H9 (cell line): ENCODE results near the gene NBL1. TPM values are rescaled to one million over a fixed set of nuclear protein-coding genes. Genes with fewer than 3 reads are reported as not detected.

Source experiments
- DNase-seq: peaks from one replicate; pipeline ENCODE4 v3.0.0-alpha.2; 2017
- H2AFZ ChIP-seq: one replicate; pipeline ENCODE4 v1.6.1; 2013; ENCODE audit warnings: mild to moderate bottlenecking, low read length, control low read depth, moderate library complexity
- H2AK5ac ChIP-seq: 2 replicates; pipeline ENCODE4 v1.6.1; 2013; ENCODE audit warnings: low read length, control low read depth, mixed read lengths; ENCODE audit not compliant: insufficient read length
- H2BK120ac ChIP-seq: one replicate; pipeline ENCODE4 v1.6.1; 2013; ENCODE audit warnings: low read depth, mild to moderate bottlenecking, low read length, control low read depth, inconsistent platforms; ENCODE audit not compliant: poor library complexity, severe bottlenecking
- H2BK12ac ChIP-seq: 2 replicates; pipeline ENCODE4 v1.6.1; 2013; ENCODE audit warnings: low read length, control low read depth, mixed read lengths, low read depth; ENCODE audit not compliant: insufficient read length
- H2BK15ac ChIP-seq: 2 replicates; pipeline ENCODE4 v1.6.1; 2013; ENCODE audit warnings: low read depth, low read length, control low read depth
- H2BK20ac ChIP-seq: one replicate; pipeline ENCODE4 v1.6.1; 2013; ENCODE audit warnings: low read depth, mild to moderate bottlenecking, low read length, control low read depth, inconsistent platforms; ENCODE audit not compliant: poor library complexity, severe bottlenecking
- H2BK5ac ChIP-seq: 2 replicates; pipeline ENCODE4 v1.6.1; 2013; ENCODE audit warnings: low read length, control low read depth, mixed read lengths; ENCODE audit not compliant: insufficient read length
- H3K14ac ChIP-seq: 2 replicates; pipeline ENCODE4 v1.6.1; 2013; ENCODE audit warnings: low read length, control low read depth; ENCODE audit not compliant: insufficient read depth
- H3K18ac ChIP-seq: 2 replicates; pipeline ENCODE4 v1.6.1; 2013; ENCODE audit warnings: low read depth, mild to moderate bottlenecking, mixed read lengths, low read length, control low read depth; ENCODE audit not compliant: insufficient read length
- H3K23ac ChIP-seq: 2 replicates; pipeline ENCODE4 v1.6.1; 2013; ENCODE audit warnings: low read length, control low read depth, mixed read lengths, low read depth; ENCODE audit not compliant: insufficient read length
- H3K23me2 ChIP-seq: 2 replicates; pipeline ENCODE4 v1.6.1; 2013; ENCODE audit warnings: low read depth, mild to moderate bottlenecking, mixed read lengths, low read length, control low read depth; ENCODE audit not compliant: insufficient read length, poor library complexity, severe bottlenecking
- H3K27ac ChIP-seq: 2 replicates; pipeline ENCODE4 v1.5.1; 2013; ENCODE audit warnings: low read length, control low read depth, mixed read lengths, low read depth; ENCODE audit not compliant: insufficient read length
- H3K27me3 ChIP-seq: 2 replicates; pipeline ENCODE4 v1.6.1; 2013; ENCODE audit warnings: low read length, control low read depth, inconsistent platforms; ENCODE audit not compliant: insufficient read depth
- H3K4ac ChIP-seq: 2 replicates; pipeline ENCODE4 v1.6.1; 2013; ENCODE audit warnings: low read depth, mild to moderate bottlenecking, control low read depth, inconsistent platforms, low read length, moderate library complexity
- H3K4me1 ChIP-seq: 2 replicates; pipeline ENCODE4 v1.6.1; 2013; ENCODE audit warnings: low read length, control low read depth, inconsistent platforms; ENCODE audit not compliant: insufficient read depth
- H3K4me2 ChIP-seq: 2 replicates; pipeline ENCODE4 v1.6.1; 2013; ENCODE audit warnings: low read length, control low read depth, mixed read lengths; ENCODE audit not compliant: insufficient read length, insufficient read depth
- H3K56ac ChIP-seq: 2 replicates; pipeline ENCODE4 v1.6.1; 2013; ENCODE audit warnings: low read depth, mild to moderate bottlenecking, mixed read lengths, low read length, control low read depth; ENCODE audit not compliant: insufficient read length
- H3K79me1 ChIP-seq: 2 replicates; pipeline ENCODE4 v1.6.1; 2013; ENCODE audit warnings: low read depth, mild to moderate bottlenecking, moderate library complexity, low read length, control low read depth, inconsistent platforms; ENCODE audit not compliant: insufficient read depth, poor library complexity, severe bottlenecking
- H3K79me2 ChIP-seq: 2 replicates; pipeline ENCODE4 v1.6.1; 2013; ENCODE audit warnings: low read length, control low read depth, inconsistent platforms; ENCODE audit not compliant: insufficient read depth
- H3K9ac ChIP-seq: 2 replicates; pipeline ENCODE4 v1.6.1; 2013; ENCODE audit warnings: low read length, control low read depth, mixed read lengths; ENCODE audit not compliant: insufficient read length; ENCODE audit errors: extremely low read depth
- H3K9me3 ChIP-seq: one replicate; pipeline ENCODE4 v1.6.1; 2013; ENCODE audit warnings: low read depth, low read length, inconsistent platforms; ENCODE audit not compliant: control insufficient read depth
- H3T11ph ChIP-seq: one replicate; pipeline ENCODE4 v1.6.1; 2013; ENCODE audit warnings: mild to moderate bottlenecking, low read length, control low read depth, inconsistent platforms
- H4K20me1 ChIP-seq: one replicate; pipeline ENCODE4 v1.6.1; 2013; ENCODE audit not compliant: control insufficient read depth, insufficient read length, insufficient read depth
- H4K5ac ChIP-seq: 2 replicates; pipeline ENCODE4 v1.6.1; 2013; ENCODE audit warnings: low read depth, mild to moderate bottlenecking, mixed read lengths, low read length, control low read depth; ENCODE audit not compliant: insufficient read length
- H4K8ac ChIP-seq: replicated peaks from 2 replicates; pipeline ENCODE4 v1.6.1; 2013; ENCODE audit warnings: low read length, control low read depth, mixed read lengths, low read depth; ENCODE audit not compliant: insufficient read length
- H4K91ac ChIP-seq: 2 replicates; pipeline ENCODE4 v1.6.1; 2013; ENCODE audit warnings: low read depth, mild to moderate bottlenecking, moderate library complexity, mixed read lengths, low read length, control low read depth; ENCODE audit not compliant: insufficient read length
- H3K27ac Mint-ChIP-seq, 3 experiments: 2 replicates in 2 of 3; 3 replicates in 1 of 3; pipeline ENCODE4 v1.8.0; 2020 to 2021; ENCODE audit warnings: mixed read lengths in 3 of 3, mild to moderate bottlenecking in 1 of 3, moderate library complexity in 1 of 3
- H3K27me3 Mint-ChIP-seq: 2 replicates; pipeline ENCODE4 v1.8.0; 2021; ENCODE audit warnings: low read depth, mild to moderate bottlenecking, moderate library complexity, mixed read lengths
- H3K36me3 Mint-ChIP-seq, 3 experiments: 2 replicates in 2 of 3; 3 replicates in 1 of 3; pipeline ENCODE4 v1.8.0; 2020 to 2021; ENCODE audit warnings: low read depth in 3 of 3, mixed read lengths in 3 of 3; ENCODE audit not compliant: insufficient read depth in 1 of 3
- H3K4me1 Mint-ChIP-seq, 2 experiments: 2 replicates each; pipeline ENCODE4 v1.8.0; 2020; ENCODE audit warnings: mixed read lengths in 2 of 2
- H3K4me3 Mint-ChIP-seq, 2 experiments: 2 replicates in 1 of 2; 3 replicates in 1 of 2; pipeline ENCODE4 v1.8.0; 2020 to 2021; ENCODE audit warnings: mild to moderate bottlenecking in 2 of 2, mixed read lengths in 2 of 2, moderate library complexity in 1 of 2
- H3K9me3 Mint-ChIP-seq, 2 experiments: 2 replicates in 1 of 2; 3 replicates in 1 of 2; pipeline ENCODE4 v1.8.0; 2020; ENCODE audit warnings: mild to moderate bottlenecking in 2 of 2, mixed read lengths in 2 of 2, moderate library complexity in 1 of 2
- WGBS: extraction: QIAGEN DNeasy Blood & Tissue Kit; methylation state at CpG from one replicate; pipeline ENCODE4 v1.1.7; 2013; ENCODE audit warnings: missing lambda C conversion rate, low lambda C conversion rate, mixed read lengths; ENCODE audit not compliant: insufficient read length; ENCODE audit errors: extremely low coverage; 5-methylcytosine and 5-hydroxymethylcytosine counted together
- total RNA-seq: library from RNA; stranded (reverse); gene quantifications from 2 replicates; pipeline ENCODE4 v1.2.1, GENCODE V29; 2021
- TF ChIP-seq, protein P1 (sequence below): fragments of 200-600 bp; sonication (generic); conservative IDR thresholded peaks from 3 replicates; pipeline ENCODE4 v1.8.0; 2021; ENCODE audit warnings: antibody characterized with exemption, mild to moderate bottlenecking

The NBL1 gene
- total RNA-seq, 1 experiment from 2014 or later: 6.4 TPM

DNA sequence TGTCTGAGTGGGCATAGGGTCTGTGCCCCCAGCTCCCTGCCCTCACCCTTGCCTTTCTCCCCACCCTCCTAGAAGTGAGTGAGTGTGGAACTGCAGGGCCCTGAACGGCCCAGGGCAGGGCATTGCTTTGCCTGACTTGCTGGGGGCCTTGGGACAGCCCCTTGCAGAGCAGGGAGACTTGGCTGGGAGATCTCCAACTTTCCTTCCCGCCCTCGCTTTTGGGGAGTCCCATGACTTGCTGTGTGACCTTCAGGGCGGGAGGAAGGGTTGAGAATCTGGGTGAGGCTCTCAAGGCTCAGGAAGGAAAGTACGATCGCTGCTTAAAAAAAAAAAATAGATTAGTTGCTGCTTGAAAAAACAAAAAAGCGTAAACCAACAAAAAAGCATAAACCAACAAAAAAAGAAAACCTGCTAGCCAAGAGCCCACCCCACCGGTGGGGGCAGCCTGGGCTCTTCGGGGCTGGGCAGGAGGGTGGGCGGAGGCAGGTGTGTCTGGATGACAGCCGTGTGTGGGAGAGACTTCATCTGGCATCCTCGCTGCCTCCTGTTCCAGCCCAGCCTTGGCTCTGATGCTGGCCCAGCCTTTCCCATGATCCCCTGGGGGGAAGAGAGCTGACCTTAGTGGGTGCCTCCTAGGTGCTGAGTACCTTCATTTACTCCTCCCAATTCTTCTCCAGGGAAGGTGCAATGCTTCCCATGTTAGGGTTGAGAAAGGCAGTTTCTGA is 6.5 kb downstream of the NBL1 start:
- Histone ChIP-seq H2BK120ac (no peak overlapping the region), H2BK5ac (no peak overlapping the region), H2AK5ac (no peak overlapping the region), H3K56ac (no peak overlapping the region), H3K14ac (no peak overlapping the region), H4K8ac (no peak overlapping the region), H3K4me2 (no peak overlapping the region), H3K18ac (no peak overlapping the region), H3K27me3 (no peaks in the 10 kb centered on the region; the same call in 1 of the 2 replicates), H3K23ac (no peak overlapping the region), H3K9ac (no peak overlapping the region), H3K23me2 (peaks cover 4% of the 10 kb centered on the region), H4K20me1 (no peaks in the 10 kb centered on the region), H3K27ac (no peak overlapping the region), H3K4me1 (no peaks in the 10 kb centered on the region), H4K5ac (no peak overlapping the region), H3K4ac (no peak overlapping the region), H3K79me2 (no peaks in the 10 kb centered on the region), H2AFZ (no peak overlapping the region), H2BK20ac (no peak overlapping the region), H3K79me1 (no peaks in the 10 kb centered on the region), H4K91ac (no peak overlapping the region), H3K9me3 (no peaks in the 10 kb centered on the region), H3T11ph (no peak overlapping the region), H2BK15ac (no peak overlapping the region), H2BK12ac (no peak overlapping the region)
- Mint-ChIP-seq H3K4me1 (peaks cover 14 to 19% of the 10 kb centered on the region in 2 experiments), H3K4me3 (no peak overlapping the region), H3K36me3 (no peaks in the 10 kb centered on the region; a peak in 1 of 7 replicates), H3K27me3 (peaks cover 15% of the 10 kb centered on the region), H3K9me3 (no peaks in the 10 kb centered on the region; a peak in 1 of 5 replicates), H3K27ac (no peak overlapping the region)
- no CpG with 5 or more reads among the region's 12 CpGs for WGBS
- no peak for DNase-seq
- TF ChIP-seq, protein P1, sequence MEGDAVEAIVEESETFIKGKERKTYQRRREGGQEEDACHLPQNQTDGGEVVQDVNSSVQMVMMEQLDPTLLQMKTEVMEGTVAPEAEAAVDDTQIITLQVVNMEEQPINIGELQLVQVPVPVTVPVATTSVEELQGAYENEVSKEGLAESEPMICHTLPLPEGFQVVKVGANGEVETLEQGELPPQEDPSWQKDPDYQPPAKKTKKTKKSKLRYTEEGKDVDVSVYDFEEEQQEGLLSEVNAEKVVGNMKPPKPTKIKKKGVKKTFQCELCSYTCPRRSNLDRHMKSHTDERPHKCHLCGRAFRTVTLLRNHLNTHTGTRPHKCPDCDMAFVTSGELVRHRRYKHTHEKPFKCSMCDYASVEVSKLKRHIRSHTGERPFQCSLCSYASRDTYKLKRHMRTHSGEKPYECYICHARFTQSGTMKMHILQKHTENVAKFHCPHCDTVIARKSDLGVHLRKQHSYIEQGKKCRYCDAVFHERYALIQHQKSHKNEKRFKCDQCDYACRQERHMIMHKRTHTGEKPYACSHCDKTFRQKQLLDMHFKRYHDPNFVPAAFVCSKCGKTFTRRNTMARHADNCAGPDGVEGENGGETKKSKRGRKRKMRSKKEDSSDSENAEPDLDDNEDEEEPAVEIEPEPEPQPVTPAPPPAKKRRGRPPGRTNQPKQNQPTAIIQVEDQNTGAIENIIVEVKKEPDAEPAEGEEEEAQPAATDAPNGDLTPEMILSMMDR: no peak
